Measurements from ENCODE around the gene CREBRF. TPM values are rescaled to one million over a fixed set of nuclear protein-coding genes. Genes with fewer than 3 reads are reported as not detected.
A peak's percentile ranks its signal among the peaks of the same experiment; 100 is the strongest.

The CREBRF gene
- total and polyA plus RNA-seq, 2 donors from 2014 or later: 6.1 to 49.7 TPM

DNA sequence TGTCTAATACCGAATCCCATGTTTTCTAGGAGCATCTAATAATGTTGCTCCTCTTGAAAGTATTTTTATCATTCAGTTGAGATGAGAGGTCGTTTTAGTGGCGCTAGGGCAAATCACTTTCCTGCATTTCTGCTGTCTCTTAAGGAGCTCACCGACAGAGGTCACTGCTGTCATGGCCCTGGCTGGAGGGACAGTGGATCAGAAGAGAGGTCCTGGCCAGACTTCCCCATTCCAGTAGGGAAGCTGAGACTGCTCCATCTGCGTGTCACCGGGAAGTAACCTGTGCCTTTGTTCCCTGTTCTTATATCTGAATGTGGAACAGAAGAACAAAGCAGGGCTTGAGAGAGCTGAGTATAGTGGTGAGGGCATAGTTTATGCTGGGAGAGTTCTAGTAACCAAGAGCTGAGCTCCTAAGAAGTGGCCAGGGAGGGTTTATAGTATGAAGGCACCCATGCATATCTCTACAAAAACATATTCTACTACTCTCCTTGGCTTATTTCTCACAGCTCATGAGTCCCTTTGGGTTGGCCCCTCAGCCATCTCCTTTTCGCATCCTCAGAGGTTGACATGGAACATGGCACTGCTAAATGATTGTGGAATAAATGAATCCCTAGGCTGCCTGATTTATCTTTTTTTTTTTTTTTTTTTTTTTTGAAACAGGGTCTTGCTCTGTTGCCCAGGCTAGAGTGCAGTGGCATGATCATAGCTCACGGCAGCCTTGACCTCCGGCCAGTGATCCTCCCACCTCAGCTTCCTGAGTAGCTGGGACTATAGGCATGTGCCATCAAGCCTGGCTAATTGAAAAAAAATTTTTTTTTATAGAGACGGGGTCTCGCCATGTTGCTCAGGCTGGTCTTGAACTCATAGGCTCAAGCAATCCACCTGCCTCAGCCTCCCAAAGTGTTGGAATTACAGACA lies 45.3 kb upstream of the CREBRF start:
- H3K4me1 ChIP-seq (ENCODE audit: control insufficient read depth in 2 of 3, insufficient read depth in 2 of 3, low read depth in 1 of 3, low read length in 3 of 3): peaks cover 0 to 17% (median 12%) of the 10 kb centered on the region in 3 donors

DNA sequence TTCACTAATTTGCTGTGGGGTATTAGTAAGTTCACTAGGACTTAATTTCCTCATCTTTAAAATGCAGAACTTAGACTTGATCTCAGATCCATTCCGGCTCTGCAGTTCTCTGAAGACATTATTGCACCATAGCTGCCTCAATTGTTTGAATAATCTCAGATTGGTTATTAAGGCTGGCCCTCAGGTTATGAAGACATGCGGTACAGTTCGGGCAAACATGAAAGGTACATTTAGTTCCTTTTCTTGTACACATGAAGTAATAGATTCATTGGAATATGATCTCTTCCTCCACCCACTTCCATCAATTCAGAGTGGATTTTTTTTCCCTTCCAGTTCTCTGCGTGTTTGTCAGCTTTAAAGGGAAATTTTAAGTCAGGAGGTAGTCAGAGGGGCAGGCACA lies 44.6 kb upstream of the CREBRF start:
- TF ChIP-seq, protein P1, sequence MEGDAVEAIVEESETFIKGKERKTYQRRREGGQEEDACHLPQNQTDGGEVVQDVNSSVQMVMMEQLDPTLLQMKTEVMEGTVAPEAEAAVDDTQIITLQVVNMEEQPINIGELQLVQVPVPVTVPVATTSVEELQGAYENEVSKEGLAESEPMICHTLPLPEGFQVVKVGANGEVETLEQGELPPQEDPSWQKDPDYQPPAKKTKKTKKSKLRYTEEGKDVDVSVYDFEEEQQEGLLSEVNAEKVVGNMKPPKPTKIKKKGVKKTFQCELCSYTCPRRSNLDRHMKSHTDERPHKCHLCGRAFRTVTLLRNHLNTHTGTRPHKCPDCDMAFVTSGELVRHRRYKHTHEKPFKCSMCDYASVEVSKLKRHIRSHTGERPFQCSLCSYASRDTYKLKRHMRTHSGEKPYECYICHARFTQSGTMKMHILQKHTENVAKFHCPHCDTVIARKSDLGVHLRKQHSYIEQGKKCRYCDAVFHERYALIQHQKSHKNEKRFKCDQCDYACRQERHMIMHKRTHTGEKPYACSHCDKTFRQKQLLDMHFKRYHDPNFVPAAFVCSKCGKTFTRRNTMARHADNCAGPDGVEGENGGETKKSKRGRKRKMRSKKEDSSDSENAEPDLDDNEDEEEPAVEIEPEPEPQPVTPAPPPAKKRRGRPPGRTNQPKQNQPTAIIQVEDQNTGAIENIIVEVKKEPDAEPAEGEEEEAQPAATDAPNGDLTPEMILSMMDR (IDR thresholded peaks at IDR 0.05; ENCODE audit: borderline replicate concordance, extremely low read depth, insufficient read depth): no peak
- Histone ChIP-seq H3K9ac (ENCODE audit: low read length in 3 of 3) (no peak overlapping the region), H3K4me1 (ENCODE audit: control insufficient read depth in 2 of 3, insufficient read depth in 2 of 3, low read depth in 1 of 3, low read length in 3 of 3) (peaks cover 0 to 21% (median 15%) of the 10 kb centered on the region in 3 donors), H3K4me3 (ENCODE audit: low read length in 3 of 3) (no peak overlapping the region), H3K36me3 (ENCODE audit: control insufficient read depth in 2 of 3, insufficient read depth in 3 of 3, low read length in 3 of 3) (no peaks in the 10 kb centered on the region), H3K27me3 (ENCODE audit: control insufficient read depth, insufficient read depth, low read length) (no peaks in the 10 kb centered on the region), H3K27ac (ENCODE audit: low read depth in 2 of 2, low read length in 2 of 2) (peak overlapping the region in 1 of 2 donors; percentile 13), H3K9me3 (ENCODE audit: control insufficient read depth in 2 of 3, insufficient read depth in 1 of 3, low read length in 3 of 3) (no peaks in the 10 kb centered on the region)
- FAIRE-seq (no peak), DNase-seq (no peak)
- intact Hi-C loops (cut with DNase I): no loop called here

More for the DNA sequence above, 45.3 kb upstream of the CREBRF start:
- FAIRE-seq: no peak
- peak in 3 of 5 donors; percentile 11 to 77 (median 40) for DNase-seq
- peak overlapping the region; percentile 38 to 67 for H3K27ac ChIP-seq (ENCODE audit: low read depth in 2 of 2, low read length in 2 of 2)
- peak overlapping the region in 1 of 3 donors; percentile 53 for H3K9ac ChIP-seq (ENCODE audit: low read length in 3 of 3)
- no peaks in the 10 kb centered on the region for H3K9me3 ChIP-seq (ENCODE audit: control insufficient read depth in 2 of 3, insufficient read depth in 1 of 3, low read length in 3 of 3)
- no peak overlapping the region for H3K4me3 ChIP-seq (ENCODE audit: low read length in 3 of 3)
- H3K27me3 ChIP-seq (ENCODE audit: control insufficient read depth, insufficient read depth, low read length): no peaks in the 10 kb centered on the region
- TF ChIP-seq, protein P1 (IDR thresholded peaks at IDR 0.05; ENCODE audit: borderline replicate concordance, extremely low read depth, insufficient read depth): peak; percentile 49
- intact Hi-C loops (cut with DNase I): no loop called here
- no peaks in the 10 kb centered on the region for H3K36me3 ChIP-seq (ENCODE audit: control insufficient read depth in 2 of 3, insufficient read depth in 3 of 3, low read length in 3 of 3)

DNA sequence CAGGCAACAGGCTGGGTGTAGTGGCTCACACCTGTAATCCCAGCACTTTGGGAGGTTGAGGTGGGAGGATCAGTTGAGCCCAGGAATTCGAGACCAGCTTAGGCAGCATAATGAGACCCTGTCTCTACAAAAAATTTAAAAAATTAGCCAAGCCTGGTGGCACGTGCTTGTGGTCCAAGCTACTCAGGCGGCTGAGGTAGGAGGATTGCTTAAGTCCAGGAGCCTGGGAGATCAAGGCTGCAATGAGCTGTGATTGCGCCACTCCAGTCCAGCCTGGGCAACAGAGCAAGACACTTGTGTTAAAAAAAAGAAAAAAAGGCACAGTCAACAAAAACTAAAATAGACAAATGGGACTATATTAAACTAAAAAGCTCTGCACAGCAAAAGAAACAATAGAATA lies 43.3 kb upstream of the CREBRF start:
- H3K9me3 ChIP-seq (ENCODE audit: control insufficient read depth in 2 of 3, insufficient read depth in 1 of 3, low read length in 3 of 3): no peaks in the 10 kb centered on the region
- no peaks in the 10 kb centered on the region for H3K27me3 ChIP-seq (ENCODE audit: control insufficient read depth, insufficient read depth, low read length)
- DNase-seq: no peak
- peaks cover 0 to 19% (median 13%) of the 10 kb centered on the region in 3 donors for H3K4me1 ChIP-seq (ENCODE audit: control insufficient read depth in 2 of 3, insufficient read depth in 2 of 3, low read depth in 1 of 3, low read length in 3 of 3)
- no peak overlapping the region for H3K27ac ChIP-seq (ENCODE audit: low read depth in 2 of 2, low read length in 2 of 2)
- H3K4me3 ChIP-seq (ENCODE audit: low read length in 3 of 3): no peak overlapping the region
- H3K9ac ChIP-seq (ENCODE audit: low read length in 3 of 3): no peak overlapping the region
- FAIRE-seq: no peak
- H3K36me3 ChIP-seq (ENCODE audit: control insufficient read depth in 2 of 3, insufficient read depth in 3 of 3, low read length in 3 of 3): no peaks in the 10 kb centered on the region
- TF ChIP-seq, protein P1 (IDR thresholded peaks at IDR 0.05; ENCODE audit: borderline replicate concordance, extremely low read depth, insufficient read depth): no peak
- intact Hi-C loops (cut with DNase I): no loop called here
